PFSK-1 (cell line): ENCODE results near the gene N4BP2L2.

Source experiments
- FOXP2 ChIP-seq: optimal IDR thresholded peaks from 2 replicates; pipeline ENCODE3; 2011; ENCODE audit warnings: borderline replicate concordance, control low read depth, inconsistent platforms; ENCODE audit not compliant: insufficient read depth; ENCODE audit errors: extremely low read length, extremely low read depth
- POLR2AphosphoS5 ChIP-seq: IDR thresholded peaks from 2 replicates; pipeline ENCODE4 v1.6.1; 2012; ENCODE audit warnings: low read depth, mild to moderate bottlenecking, control low read depth, low read length, moderate library complexity
- SIN3A ChIP-seq: IDR thresholded peaks from 2 replicates; pipeline ENCODE4 v1.6.1; 2012; ENCODE audit warnings: mild to moderate bottlenecking, low read length, moderate library complexity, borderline replicate concordance; ENCODE audit not compliant: insufficient read depth
- TAF1 ChIP-seq: IDR thresholded peaks from 2 replicates; pipeline ENCODE4 v1.6.1; 2012; ENCODE audit warnings: low read length, control low read depth, borderline replicate concordance; ENCODE audit not compliant: insufficient read depth
- TF ChIP-seq, protein P1 (sequence below), 2 experiments: IDR thresholded peaks; 2 replicates each; pipeline versions ENCODE4 v1.6.1 to v1.8.0; 2011 to 2012; ENCODE audit warnings: low read depth in 2 of 2, low read length in 2 of 2, control low read depth in 1 of 2, inconsistent platforms in 1 of 2, mild to moderate bottlenecking in 1 of 2, moderate library complexity in 1 of 2; ENCODE audit not compliant: insufficient read depth in 1 of 2

GRCh38 chr13:32443111-32443510 is 95.5 kb downstream of the N4BP2L2 start:
- no peak for TF ChIP-seq POLR2AphosphoS5
- TF ChIP-seq TAF1, result no peak
- TF ChIP-seq SIN3A, result no peak
- TF ChIP-seq, protein P1, sequence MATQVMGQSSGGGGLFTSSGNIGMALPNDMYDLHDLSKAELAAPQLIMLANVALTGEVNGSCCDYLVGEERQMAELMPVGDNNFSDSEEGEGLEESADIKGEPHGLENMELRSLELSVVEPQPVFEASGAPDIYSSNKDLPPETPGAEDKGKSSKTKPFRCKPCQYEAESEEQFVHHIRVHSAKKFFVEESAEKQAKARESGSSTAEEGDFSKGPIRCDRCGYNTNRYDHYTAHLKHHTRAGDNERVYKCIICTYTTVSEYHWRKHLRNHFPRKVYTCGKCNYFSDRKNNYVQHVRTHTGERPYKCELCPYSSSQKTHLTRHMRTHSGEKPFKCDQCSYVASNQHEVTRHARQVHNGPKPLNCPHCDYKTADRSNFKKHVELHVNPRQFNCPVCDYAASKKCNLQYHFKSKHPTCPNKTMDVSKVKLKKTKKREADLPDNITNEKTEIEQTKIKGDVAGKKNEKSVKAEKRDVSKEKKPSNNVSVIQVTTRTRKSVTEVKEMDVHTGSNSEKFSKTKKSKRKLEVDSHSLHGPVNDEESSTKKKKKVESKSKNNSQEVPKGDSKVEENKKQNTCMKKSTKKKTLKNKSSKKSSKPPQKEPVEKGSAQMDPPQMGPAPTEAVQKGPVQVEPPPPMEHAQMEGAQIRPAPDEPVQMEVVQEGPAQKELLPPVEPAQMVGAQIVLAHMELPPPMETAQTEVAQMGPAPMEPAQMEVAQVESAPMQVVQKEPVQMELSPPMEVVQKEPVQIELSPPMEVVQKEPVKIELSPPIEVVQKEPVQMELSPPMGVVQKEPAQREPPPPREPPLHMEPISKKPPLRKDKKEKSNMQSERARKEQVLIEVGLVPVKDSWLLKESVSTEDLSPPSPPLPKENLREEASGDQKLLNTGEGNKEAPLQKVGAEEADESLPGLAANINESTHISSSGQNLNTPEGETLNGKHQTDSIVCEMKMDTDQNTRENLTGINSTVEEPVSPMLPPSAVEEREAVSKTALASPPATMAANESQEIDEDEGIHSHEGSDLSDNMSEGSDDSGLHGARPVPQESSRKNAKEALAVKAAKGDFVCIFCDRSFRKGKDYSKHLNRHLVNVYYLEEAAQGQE (IDR thresholded peaks at IDR 0.05; ENCODE audit: insufficient read depth in 1 of 2, low read depth in 2 of 2, low read length in 2 of 2), result no peak
- no peak for TF ChIP-seq FOXP2
